Smooth muscle cell (in vitro differentiated cells): ENCODE data around the gene COL18A1. TPM values are rescaled to one million over a fixed set of nuclear protein-coding genes. Genes with fewer than 3 reads are reported as not detected.

Experiments
- DNase-seq: peaks from one replicate; lab custom pipeline; 2025; ENCODE audit not compliant: unreplicated experiment; lab: John Stamatoyannopoulos, UW
- H2AFZ ChIP-seq: fragments of 200-600 bp; sonication (generic); 2 replicates; pipeline ENCODE4 v1.6.0; 2016; ENCODE audit warnings: antibody characterized with exemption, low read depth, mild to moderate bottlenecking
- H3F3A ChIP-seq: fragments of 200-600 bp; sonication (generic); 2 replicates; pipeline ENCODE4 v1.6.0; 2017; ENCODE audit warnings: antibody characterized with exemption, low read depth
- H3K27ac ChIP-seq: fragments of 200-600 bp; sonication (generic); 2 replicates; pipeline ENCODE4 v1.5.1; 2016; ENCODE audit warnings: low read depth, mild to moderate bottlenecking
- H3K27me3 ChIP-seq: fragments of 200-600 bp; sonication (generic); 2 replicates; pipeline ENCODE4 v1.6.1; 2016; ENCODE audit warnings: low read depth, mild to moderate bottlenecking
- H3K36me3 ChIP-seq: fragments of 200-600 bp; sonication (generic); 2 replicates; pipeline ENCODE4 v1.5.1; 2016; ENCODE audit warnings: low read depth
- H3K4me1 ChIP-seq: fragments of 200-600 bp; sonication (generic); 2 replicates; pipeline ENCODE4 v1.5.1; 2016; ENCODE audit warnings: low read depth
- H3K4me2 ChIP-seq: fragments of 200-600 bp; sonication (generic); 2 replicates; pipeline ENCODE4 v1.6.0; 2016; ENCODE audit warnings: mild to moderate bottlenecking
- H3K4me3 ChIP-seq: fragments of 200-600 bp; sonication (generic); 2 replicates; pipeline ENCODE4 v1.5.1; 2016; ENCODE audit warnings: mild to moderate bottlenecking
- H3K79me2 ChIP-seq: fragments of 200-600 bp; sonication (generic); 2 replicates; pipeline ENCODE4 v1.6.0; 2016; ENCODE audit warnings: low read depth, mild to moderate bottlenecking
- H3K9ac ChIP-seq: fragments of 200-600 bp; sonication (generic); 2 replicates; pipeline ENCODE4 v1.6.0; 2016; ENCODE audit warnings: low read depth
- H3K9me3 ChIP-seq: fragments of 200-600 bp; sonication (generic); replicated peaks from 2 replicates; pipeline ENCODE4 v1.5.1; 2016; ENCODE audit warnings: low read depth
- H4K20me1 ChIP-seq: fragments of 200-600 bp; sonication (generic); 2 replicates; pipeline ENCODE4 v1.6.0; 2016; ENCODE audit warnings: low read depth
- WGBS: methylation state at CpG from one replicate; pipeline ENCODE4 v1.1.7; 2016; ENCODE audit warnings: low lambda C conversion rate; 5-methylcytosine and 5-hydroxymethylcytosine counted together
- polyA plus RNA-seq: library from polyadenylated mRNA; unstranded; fragments of >200 nt; fragmentation: Nextera tagmentation; extraction: Ambion mirVana; gene quantifications from 2 replicates; pipeline ENCODE4 v1.2.1, GENCODE V29; 2016
- total RNA-seq: library from RNA; depleted of rRNA; stranded (reverse); fragments of >200 nt; gene quantifications from 2 replicates; pipeline ENCODE4 v1.2.3, GENCODE V29; 2014
- TF ChIP-seq, protein P1 (sequence below): fragments of 200-600 bp; sonication (generic); IDR thresholded peaks from 2 replicates; pipeline ENCODE4 v1.5.1; 2017; ENCODE audit warnings: borderline replicate concordance, mild to moderate bottlenecking, antibody characterized with exemption; ENCODE audit not compliant: insufficient read depth, poor library complexity, severe bottlenecking

COL18A1 gene
- total and polyA plus RNA-seq, 2 experiments from 2014 or later: 192 to 485 TPM

- DNase-seq: no peak
- H3K36me3 ChIP-seq: no peaks in the 10 kb centered on the region
- H3F3A ChIP-seq: peaks cover 20% of the 10 kb centered on the region
- peaks cover 18% of the 10 kb centered on the region for H3K4me1 ChIP-seq
- H3K4me3 ChIP-seq: no peak overlapping the region
- 96% methylated on average over 30 of the region's 37 CpGs for WGBS
- no peak overlapping the region for H3K27ac ChIP-seq
- TF ChIP-seq, protein P1, sequence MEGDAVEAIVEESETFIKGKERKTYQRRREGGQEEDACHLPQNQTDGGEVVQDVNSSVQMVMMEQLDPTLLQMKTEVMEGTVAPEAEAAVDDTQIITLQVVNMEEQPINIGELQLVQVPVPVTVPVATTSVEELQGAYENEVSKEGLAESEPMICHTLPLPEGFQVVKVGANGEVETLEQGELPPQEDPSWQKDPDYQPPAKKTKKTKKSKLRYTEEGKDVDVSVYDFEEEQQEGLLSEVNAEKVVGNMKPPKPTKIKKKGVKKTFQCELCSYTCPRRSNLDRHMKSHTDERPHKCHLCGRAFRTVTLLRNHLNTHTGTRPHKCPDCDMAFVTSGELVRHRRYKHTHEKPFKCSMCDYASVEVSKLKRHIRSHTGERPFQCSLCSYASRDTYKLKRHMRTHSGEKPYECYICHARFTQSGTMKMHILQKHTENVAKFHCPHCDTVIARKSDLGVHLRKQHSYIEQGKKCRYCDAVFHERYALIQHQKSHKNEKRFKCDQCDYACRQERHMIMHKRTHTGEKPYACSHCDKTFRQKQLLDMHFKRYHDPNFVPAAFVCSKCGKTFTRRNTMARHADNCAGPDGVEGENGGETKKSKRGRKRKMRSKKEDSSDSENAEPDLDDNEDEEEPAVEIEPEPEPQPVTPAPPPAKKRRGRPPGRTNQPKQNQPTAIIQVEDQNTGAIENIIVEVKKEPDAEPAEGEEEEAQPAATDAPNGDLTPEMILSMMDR: no peak
- no peak overlapping the region for H3K9ac ChIP-seq
- H3K27me3 ChIP-seq: no peaks in the 10 kb centered on the region
- no peaks in the 10 kb centered on the region for H3K9me3 ChIP-seq
- no peak overlapping the region for H2AFZ ChIP-seq
- H3K79me2 ChIP-seq: peaks cover 97% of the 10 kb centered on the region
- H4K20me1 ChIP-seq: peaks cover 94% of the 10 kb centered on the region
- no peak overlapping the region for H3K4me2 ChIP-seq
Observed at GRCh38 chr21:45424854-45425795, 20.2 kb downstream of the COL18A1 start.

- Histone ChIP-seq H3K27me3 (no peaks in the 10 kb centered on the region), H3K36me3 (no peaks in the 10 kb centered on the region), H2AFZ (no peak overlapping the region), H3F3A (peaks cover 31% of the 10 kb centered on the region), H4K20me1 (peaks cover 91% of the 10 kb centered on the region), H3K4me1 (peaks cover 38% of the 10 kb centered on the region), H3K9me3 (no peaks in the 10 kb centered on the region), H3K4me3 (no peak overlapping the region), H3K79me2 (peaks cover 95% of the 10 kb centered on the region), H3K27ac (peak overlapping the region; percentile 93), H3K4me2 (peak overlapping the region; percentile 64), H3K9ac (peak overlapping the region; percentile 76)
- peak; percentile 57 for DNase-seq
- TF ChIP-seq, protein P1: no peak
- WGBS: 37% methylated on average over 44 of the region's 45 CpGs
Observed at GRCh38 chr21:45427331-45428271, 22.6 kb downstream of the COL18A1 start.

DNA sequence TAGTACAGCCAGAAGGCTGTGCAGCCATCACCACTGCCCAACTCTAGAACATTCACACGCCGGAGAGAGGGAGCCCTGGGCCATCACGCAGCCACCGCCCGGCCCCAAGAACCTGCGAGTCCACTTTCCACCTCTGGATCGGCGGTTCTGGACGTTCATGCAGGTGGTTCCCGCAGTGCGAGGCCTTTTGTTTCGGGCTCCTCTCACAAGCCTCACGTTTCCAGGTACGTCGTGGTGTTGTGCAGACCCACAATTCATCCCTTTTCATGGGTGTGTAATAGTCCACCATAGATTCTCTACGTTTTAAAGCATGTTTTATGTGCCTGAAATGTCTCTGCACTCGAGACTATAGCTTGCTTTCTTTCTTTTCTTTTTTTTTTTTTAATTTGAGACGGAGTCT lies 23.6 kb downstream of the COL18A1 start:
- TF ChIP-seq, protein P1: no peak
- H3K79me2 ChIP-seq: peaks cover 95% of the 10 kb centered on the region
- peaks cover 91% of the 10 kb centered on the region for H4K20me1 ChIP-seq
- H2AFZ ChIP-seq: no peak overlapping the region
- no peak overlapping the region for H3K4me2 ChIP-seq
- peak overlapping the region; percentile 93 for H3K27ac ChIP-seq
- 96% methylated on average over 18 of the region's 18 CpGs for WGBS
- no peak overlapping the region for H3K4me3 ChIP-seq
- peaks cover 38% of the 10 kb centered on the region for H3K4me1 ChIP-seq
- H3K9me3 ChIP-seq: no peaks in the 10 kb centered on the region
- no peaks in the 10 kb centered on the region for H3K36me3 ChIP-seq
- H3K9ac ChIP-seq: peak overlapping the region; percentile 76
- H3F3A ChIP-seq: peaks cover 31% of the 10 kb centered on the region
- H3K27me3 ChIP-seq: no peaks in the 10 kb centered on the region
- no peak for DNase-seq
